ENCODE measurements around the gene EXOC3L4.

- TF ChIP-seq POLR2A (IDR thresholded peaks at IDR 0.05), result no peak
- TF ChIP-seq CTCF (IDR thresholded peaks at IDR 0.05), result no peak
Measured at GRCh38 chr14:103144085-103144484, 49.6 kb downstream of the EXOC3L4 start.

Measured in lower leg skin (tissue), 3 donors.